ENCODE measurements around the gene SSU72. TPM values are rescaled to one million over a fixed set of nuclear protein-coding genes. Genes with fewer than 3 reads are reported as not detected.
"Not testable (repeated sequence)": the region's sequence is repeated elsewhere in the genome, so short reads cannot be mapped to it uniquely, and the experiment has no call there.

The SSU72 gene
- total RNA-seq, 2 donors from 2014 or later, result 82.9 to 121 TPM

DNA sequence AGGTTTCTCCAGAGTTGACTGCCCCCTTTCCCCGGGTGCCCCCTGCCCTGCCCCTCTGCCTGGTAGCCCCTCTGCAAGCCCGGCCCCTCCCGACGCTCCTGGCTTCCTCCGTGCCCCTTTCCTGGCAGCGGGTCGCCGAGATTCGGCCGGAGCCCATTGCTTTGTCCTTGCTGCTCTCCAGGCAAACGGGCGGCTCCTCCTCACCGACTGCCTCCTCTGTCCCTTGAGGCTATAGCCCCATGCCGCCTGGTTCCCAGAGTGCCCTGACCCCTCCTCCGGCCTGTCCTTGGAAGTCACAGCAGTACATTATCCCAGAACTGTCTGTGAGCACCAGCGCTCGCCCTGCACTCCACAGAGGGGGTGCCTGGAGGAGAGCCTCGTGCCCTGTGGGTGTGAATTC lies 61.0 kb downstream of the SSU72 start:
- H3K36me3 Mint-ChIP-seq, result peaks cover 16 to 17% of the 10 kb centered on the region in 2 donors
- H3K9me3 Mint-ChIP-seq; ATAC-seq; DNase-seq (ENCODE audit: low spot score in 2 of 2): not testable (repeated sequence)
- peak overlapping the region; percentile 55 to 78 for H3K27ac Mint-ChIP-seq

DNA sequence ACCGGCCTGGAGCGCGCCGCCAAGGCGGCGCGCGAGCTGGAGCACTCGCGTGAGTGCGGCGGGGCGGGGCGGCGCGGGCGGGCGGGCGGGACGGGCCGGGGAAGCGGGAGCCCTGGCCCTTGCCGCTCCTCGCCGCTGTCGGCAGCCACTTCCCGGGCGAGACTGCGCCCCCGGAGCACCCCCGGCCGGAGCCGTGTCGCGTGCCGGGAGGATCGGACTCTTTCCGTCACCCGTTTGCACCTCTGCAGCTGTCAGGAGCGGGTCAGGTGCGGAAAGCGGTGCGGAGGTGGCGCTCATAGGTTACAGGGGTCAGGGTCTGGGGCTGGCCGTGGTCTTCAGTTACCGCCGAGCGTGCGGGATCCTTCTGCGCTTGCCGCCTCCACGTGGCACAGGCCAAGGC lies 62.2 kb downstream of the SSU72 start:
- ATAC-seq (peak; percentile 12 to 13), DNase-seq (ENCODE audit: low spot score in 2 of 2) (peak in 1 of 2 donors; percentile 42)
- not testable (repeated sequence) for H3K9me3 Mint-ChIP-seq
- H3K27ac Mint-ChIP-seq, result peak overlapping the region in 1 of 2 donors; percentile 87
- H3K36me3 Mint-ChIP-seq, result peaks cover 10% of the 10 kb centered on the region in 2 donors

DNA sequence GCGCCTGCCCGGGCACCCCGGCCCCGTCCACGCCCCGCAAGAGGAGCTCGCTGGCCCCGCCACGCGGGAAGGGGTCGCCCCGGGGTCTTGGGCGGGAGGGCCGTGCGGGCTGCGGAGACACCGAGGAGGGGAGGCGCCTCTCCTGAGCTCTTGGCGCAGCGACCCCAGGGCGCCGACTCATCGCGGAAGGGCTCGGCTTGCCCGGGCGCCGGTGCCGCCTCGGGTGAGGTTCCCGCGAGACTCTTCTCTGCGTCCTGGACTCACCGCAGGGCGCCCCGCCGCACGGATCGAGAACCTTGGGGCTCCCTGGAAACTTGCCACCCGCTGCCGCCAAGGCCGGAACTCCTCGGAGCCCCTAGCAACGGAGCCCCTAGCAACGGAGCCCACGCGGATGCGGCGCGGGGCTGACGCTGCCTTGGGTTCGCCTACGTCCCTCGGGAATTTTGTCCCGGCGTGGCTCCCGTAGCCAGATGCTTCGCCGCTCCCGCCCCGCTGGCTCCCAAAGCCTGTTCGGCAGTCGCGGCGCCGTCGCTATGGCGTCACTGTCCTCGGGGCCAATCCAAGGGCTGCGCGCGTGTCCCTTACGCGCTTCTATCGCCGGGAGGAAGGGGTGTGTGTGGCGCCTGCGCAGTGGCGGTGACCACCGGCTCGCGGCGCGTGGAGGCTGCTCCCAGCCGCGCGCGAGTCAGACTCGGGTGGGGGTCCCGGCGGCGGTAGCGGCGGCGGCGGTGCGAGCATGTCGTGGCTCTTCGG lies 63.0 kb downstream of the SSU72 start, which contains the start of gene ATAD3A:
Gene ATAD3A (plus strand): TSS at position 630 of the 753 bp plus-strand sequence. CDS start 107 bp downstream, at position 737.
- DNase-seq (ENCODE audit: low spot score in 2 of 2) (peak; percentile 96), ATAC-seq (peak; percentile 95 to 97)
- H3K9me3 Mint-ChIP-seq, result no peaks in the 10 kb centered on the region
- peaks cover 10 to 15% of the 10 kb centered on the region in 2 donors for H3K36me3 Mint-ChIP-seq
- peak within 1 kb of the TSS; percentile 87 to 100 for H3K27ac Mint-ChIP-seq

DNA sequence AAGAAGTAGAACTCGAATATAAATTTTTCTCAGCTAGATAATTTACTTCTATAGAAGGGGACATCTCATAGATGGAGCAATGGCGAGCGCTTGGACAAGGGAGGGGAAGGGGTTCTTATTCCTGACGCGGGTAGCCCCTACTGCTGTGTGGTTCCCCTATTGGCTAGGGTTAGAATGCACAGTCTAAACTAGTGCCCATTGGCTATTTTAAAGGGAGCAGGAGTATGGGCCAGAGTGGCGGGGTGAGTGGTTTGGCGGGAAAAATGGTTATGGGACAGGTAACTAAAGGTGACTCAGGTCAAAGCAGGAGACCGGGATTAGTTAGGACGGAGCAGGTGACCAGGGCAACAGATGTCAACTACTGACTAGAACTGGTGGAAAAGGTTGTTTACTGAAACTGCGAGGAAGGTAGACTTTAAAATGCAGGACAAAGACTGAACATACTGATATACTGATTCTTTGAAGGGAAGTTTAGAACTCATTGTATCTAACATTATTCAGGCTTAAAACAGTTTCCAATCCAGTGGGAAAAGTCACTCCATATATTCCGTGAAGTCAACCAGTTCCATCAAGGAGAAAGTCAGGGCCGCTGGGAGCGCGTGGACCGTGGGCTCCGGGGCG lies 63.6 kb downstream of the SSU72 start:
- ATAC-seq (no peak), DNase-seq (ENCODE audit: low spot score in 2 of 2) (peak in 1 of 2 donors; percentile 22)
- Mint-ChIP-seq H3K36me3 (peaks cover 10 to 15% of the 10 kb centered on the region in 2 donors), H3K27ac (peak overlapping the region; percentile 87 to 100), H3K9me3 (no peaks in the 10 kb centered on the region)

DNA sequence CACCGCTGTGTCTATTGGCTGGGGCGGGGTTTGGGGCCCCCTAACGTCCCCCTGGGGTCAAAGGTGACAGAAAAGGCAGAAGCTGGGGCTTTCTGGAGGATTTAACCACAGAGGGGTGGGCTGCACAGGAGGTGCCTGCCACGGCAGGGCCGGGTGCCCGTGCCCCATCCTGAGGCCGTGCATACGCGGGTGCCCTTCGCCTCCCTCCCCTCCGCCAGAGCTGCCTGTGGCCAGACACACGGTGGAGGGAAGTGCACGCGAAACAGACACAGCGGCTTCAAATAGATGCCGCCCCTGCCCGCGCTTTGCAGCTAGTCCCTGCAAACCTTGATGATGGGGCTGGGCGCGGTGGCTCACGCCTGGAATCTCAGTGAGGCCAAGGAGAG lies 65.2 kb downstream of the SSU72 start:
- not testable (repeated sequence) for H3K9me3 Mint-ChIP-seq, ATAC-seq
- peaks cover 10 to 15% of the 10 kb centered on the region in 2 donors for H3K36me3 Mint-ChIP-seq

DNA sequence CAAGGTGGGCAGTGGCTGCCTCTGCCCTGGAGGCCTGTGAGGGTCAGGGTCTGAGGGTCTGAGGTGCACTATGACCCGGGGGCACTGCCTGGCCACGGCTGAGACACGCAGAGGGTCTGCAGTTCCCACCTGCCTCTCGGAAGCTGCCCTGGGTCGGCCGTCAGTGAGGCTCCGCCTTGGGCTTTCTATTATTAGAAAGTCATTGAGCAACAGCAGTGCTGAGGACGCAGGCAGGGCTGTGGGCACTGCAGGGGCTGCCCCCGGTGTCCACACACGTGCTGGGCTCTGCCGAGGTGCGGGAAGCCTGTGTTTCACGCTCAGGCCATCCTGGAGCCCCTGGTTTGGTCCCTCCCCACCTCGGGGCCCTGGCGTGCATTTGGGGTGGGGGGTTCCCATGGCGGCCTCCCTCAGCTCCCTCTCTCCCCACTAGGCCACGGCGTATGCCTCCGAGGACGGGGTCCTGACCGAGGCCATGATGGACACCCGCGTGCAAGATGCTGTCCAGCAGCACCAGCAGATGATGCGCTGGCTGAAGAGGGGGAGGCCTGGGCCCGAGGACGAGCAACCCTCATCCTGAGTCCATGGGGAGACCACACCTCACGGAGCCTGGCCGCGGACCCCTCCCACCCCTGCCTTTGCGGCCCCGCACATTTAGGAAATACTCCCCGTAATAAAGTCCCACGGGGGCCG lies 65.7 kb downstream of the SSU72 start:
- DNase-seq (ENCODE audit: low spot score in 2 of 2); H3K9me3 Mint-ChIP-seq; ATAC-seq; H3K27ac Mint-ChIP-seq: not testable (repeated sequence)
- H3K36me3 Mint-ChIP-seq, result peaks cover 9 to 15% of the 10 kb centered on the region in 2 donors

More for the DNA sequence above, 65.2 kb downstream of the SSU72 start:
- DNase-seq (ENCODE audit: low spot score in 2 of 2); H3K27ac Mint-ChIP-seq: not testable (repeated sequence)

DNA sequence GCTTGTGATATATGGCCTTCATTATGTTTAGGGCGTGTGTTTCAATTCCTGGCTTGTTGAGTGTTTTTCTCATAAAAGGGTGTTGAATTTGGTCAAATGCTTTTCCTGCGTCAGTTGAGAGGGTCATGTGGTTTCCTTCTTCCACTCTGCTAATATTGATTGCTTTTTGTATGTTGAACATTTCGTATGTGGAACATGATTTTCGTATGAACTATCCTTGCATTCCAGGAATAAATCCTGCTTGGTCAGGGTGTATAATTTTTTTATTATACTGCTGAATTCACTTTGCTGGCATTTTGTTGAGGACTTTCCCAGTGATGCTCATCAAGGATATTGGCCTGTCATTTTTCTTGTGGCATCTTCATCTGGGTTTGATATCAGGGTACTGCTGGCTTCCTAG lies 67.4 kb downstream of the SSU72 start:
- Mint-ChIP-seq H3K36me3 (peaks cover 6 to 15% of the 10 kb centered on the region in 2 donors), H3K27ac (no peak overlapping the region), H3K9me3 (no peaks in the 10 kb centered on the region)
- no peak for ATAC-seq
- DNase-seq (ENCODE audit: low spot score in 2 of 2), result no peak

DNA sequence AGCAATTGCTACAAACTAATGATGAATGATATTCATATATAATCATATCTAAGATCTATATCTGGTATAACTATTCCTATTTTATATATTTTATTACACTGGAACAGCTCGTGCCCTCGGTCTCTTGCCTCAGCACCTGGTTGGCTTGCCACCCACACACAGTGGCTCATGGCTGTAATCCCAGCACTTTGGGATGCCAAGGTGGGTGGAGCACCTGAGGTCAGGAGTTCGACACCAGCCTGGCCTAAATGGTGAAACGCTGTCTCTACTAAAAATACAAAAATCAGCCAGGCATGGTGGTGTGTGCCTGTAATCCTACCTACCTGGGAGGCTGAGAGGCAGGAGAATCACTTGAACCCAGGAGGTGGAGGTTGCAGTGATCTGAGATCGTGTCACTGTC lies 68.9 kb downstream of the SSU72 start:
- DNase-seq (ENCODE audit: low spot score in 2 of 2); H3K9me3 Mint-ChIP-seq; ATAC-seq: not testable (repeated sequence)
- Mint-ChIP-seq H3K36me3 (peaks cover 1 to 10% of the 10 kb centered on the region in 2 donors), H3K27ac (peak overlapping the region; percentile 91 to 93)

DNA sequence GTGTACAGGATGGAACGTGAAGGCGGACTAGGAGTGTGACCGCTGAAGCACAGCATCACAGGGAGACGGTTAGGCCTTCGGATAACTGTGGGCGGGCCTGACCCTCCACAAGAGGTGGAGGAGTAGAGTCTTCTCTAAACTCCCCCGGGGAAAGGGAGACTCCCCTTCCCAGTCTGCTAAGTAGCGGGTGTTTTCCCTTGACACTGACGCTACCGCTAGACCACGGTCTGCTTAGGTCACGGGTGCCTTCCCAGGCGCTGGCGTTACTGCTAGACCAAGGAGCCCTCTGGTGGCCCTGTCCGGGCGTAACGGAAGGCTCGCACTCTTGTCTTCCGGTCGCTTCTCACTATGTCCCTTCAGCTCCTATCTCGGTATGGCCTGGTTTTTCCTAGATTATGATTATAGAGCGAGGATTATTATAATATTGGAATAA lies 69.3 kb downstream of the SSU72 start:
- peak overlapping the region; percentile 91 to 93 for H3K27ac Mint-ChIP-seq
- not testable (repeated sequence) for H3K9me3 Mint-ChIP-seq, H3K36me3 Mint-ChIP-seq
- ATAC-seq (peak; percentile 62 to 82), DNase-seq (ENCODE audit: low spot score in 2 of 2) (peak in 1 of 2 donors; percentile 74)

DNA sequence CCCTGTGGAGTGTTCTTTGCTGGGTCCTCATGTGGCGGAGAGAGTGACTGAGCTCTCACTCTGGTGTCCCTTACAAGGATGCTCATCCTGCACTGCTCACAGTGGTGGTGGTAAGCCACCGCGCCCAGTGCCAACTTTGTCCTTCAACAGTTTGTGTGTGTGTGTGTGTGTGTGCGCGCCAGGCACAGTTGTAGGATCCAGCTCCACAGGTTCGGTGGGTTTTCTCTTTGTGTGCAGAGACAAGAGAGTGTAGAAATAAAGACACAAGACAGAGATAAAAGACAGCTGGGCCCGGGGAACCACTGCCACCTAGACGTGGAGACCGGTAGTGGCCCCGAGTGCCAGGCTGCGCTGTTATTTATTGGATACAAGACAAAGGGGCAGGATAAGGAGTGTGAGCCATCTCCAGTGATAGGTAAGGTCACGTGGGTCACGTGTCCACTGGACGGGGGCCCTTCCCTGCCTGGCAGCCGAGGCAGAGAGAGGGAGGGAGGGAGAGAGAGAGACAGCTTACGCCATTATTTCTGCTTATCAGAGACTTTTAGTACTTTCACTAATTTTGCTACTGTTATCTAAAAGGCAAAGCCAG lies 69.8 kb downstream of the SSU72 start:
- DNase-seq (ENCODE audit: low spot score in 2 of 2) (peak; percentile 79 to 83), ATAC-seq (peak; percentile 78 to 88)
- peak overlapping the region; percentile 91 to 93 for H3K27ac Mint-ChIP-seq
- not testable (repeated sequence) for H3K36me3 Mint-ChIP-seq, H3K9me3 Mint-ChIP-seq

DNA sequence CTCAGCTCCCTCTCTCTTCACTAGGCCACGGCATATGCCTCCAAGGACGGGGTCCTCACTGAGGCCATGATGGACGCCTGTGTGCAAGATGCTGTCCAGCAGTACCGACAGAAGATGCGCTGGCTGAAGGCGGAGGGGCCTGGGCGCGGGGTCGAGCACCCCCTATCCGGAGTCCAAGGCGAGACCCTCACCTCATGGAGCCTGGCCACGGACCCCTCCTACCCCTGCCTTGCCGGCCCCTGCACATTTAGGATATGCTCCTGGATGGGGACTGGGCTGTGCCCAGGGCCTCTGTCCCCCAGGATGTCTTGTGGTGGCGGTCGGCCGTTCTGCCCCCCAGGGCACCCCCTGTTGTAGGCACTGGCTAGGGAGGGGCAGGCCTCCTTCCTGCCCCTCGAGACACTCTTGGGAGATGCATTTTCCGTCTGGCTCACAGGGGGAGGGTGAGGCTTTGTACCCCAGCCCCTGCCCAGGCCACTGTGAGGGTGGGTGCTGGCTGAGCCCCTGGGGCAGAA lies 79.1 kb downstream of the SSU72 start:
- peak in 1 of 2 donors; percentile 34 for ATAC-seq
- H3K36me3 Mint-ChIP-seq, result peaks cover 15 to 24% of the 10 kb centered on the region in 2 donors
- DNase-seq (ENCODE audit: low spot score in 2 of 2); H3K27ac Mint-ChIP-seq; H3K9me3 Mint-ChIP-seq: not testable (repeated sequence)

DNA sequence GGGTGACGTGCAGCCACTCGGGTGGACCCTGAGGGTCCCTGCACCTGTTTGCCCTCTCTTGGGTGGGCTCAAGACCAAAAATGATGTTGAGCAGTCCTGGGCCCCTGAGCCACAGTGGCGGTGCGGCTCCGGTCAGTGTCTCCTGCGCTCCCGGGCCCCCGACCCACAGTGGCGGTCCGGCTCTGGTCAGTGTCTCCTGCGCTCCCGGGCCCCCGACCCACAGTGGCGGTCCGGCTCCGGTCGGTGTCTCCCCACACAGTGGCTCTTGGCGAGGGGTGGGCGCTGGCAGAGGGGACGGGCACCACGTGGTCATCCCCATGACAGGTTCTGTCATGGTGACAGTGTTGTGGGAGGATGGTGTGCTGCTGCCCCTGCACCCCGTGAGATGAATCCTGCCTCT lies 80.4 kb downstream of the SSU72 start:
- not testable (repeated sequence) for DNase-seq (ENCODE audit: low spot score in 2 of 2); ATAC-seq; H3K9me3 Mint-ChIP-seq; H3K27ac Mint-ChIP-seq
- H3K36me3 Mint-ChIP-seq, result peaks cover 16 to 31% of the 10 kb centered on the region in 2 donors

Other genes starting within 250 kb of the SSU72 start
- gene TAS1R3, start 243.6 kb downstream of the SSU72 start, total RNA-seq, result under 1 TPM; 0.32 to 0.43 TPM
- gene DVL1, start 225.4 kb downstream of the SSU72 start, total RNA-seq, result 10 to 100 TPM; 41.9 to 44.8 TPM
- gene MXRA8, start 216.3 kb downstream of the SSU72 start, total RNA-seq, result under 1 TPM in 1 of 2 donors, not detected in 1; 0.66 TPM
- gene AURKAIP1, start 199.7 kb downstream of the SSU72 start, total RNA-seq, result 100 to 1,000 TPM; 115 to 122 TPM
- 100 to 1,000 TPM; 108 to 174 TPM for gene CCNL2, start 175.5 kb downstream of the SSU72 start, total RNA-seq
- gene MRPL20, start 167.6 kb downstream of the SSU72 start, total RNA-seq, result 100 to 1,000 TPM in 1 of 2 donors, 10 to 100 TPM in 1; 82.9 to 115 TPM
- gene ANKRD65, start 153.6 kb downstream of the SSU72 start, total RNA-seq, result under 1 TPM in 1 of 2 donors, not detected in 1; 0.29 TPM
- gene VWA1, start 139.2 kb downstream of the SSU72 start, total RNA-seq, result 1 to 10 TPM in 1 of 2 donors, under 1 TPM in 1; 0.59 to 6.9 TPM
- gene ATAD3C, start 125.2 kb downstream of the SSU72 start, total RNA-seq, result 1 to 10 TPM; 1.1 to 1.9 TPM
- 10 to 100 TPM; 30.1 to 33.1 TPM for gene ATAD3B, start 103.1 kb downstream of the SSU72 start, total RNA-seq
- gene ATAD3A, start 62.7 kb downstream of the SSU72 start, total RNA-seq, result 10 to 100 TPM; 35.7 to 39.7 TPM
- gene TMEM240, start 34.2 kb downstream of the SSU72 start, total RNA-seq, result under 1 TPM; 0.41 to 0.58 TPM
- 1 to 10 TPM in 1 of 2 donors, under 1 TPM in 1; 0.18 to 2.9 TPM for gene FNDC10, start 25.3 kb upstream of the SSU72 start, total RNA-seq
- gene MIB2, start 40.6 kb upstream of the SSU72 start, total RNA-seq, result 10 to 100 TPM; 36.7 to 49.8 TPM
- 1 to 10 TPM; 1.6 to 2.7 TPM for gene MMP23B, start 57.3 kb upstream of the SSU72 start, total RNA-seq
- gene CDK11B, start 84.1 kb upstream of the SSU72 start, total RNA-seq, result 10 to 100 TPM; 32.7 to 41.0 TPM
- gene SLC35E2B, start 117.9 kb upstream of the SSU72 start, total RNA-seq, result 10 to 100 TPM; 19.0 to 48.5 TPM
- gene CDK11A, start 149.5 kb upstream of the SSU72 start, total RNA-seq, result 100 to 1,000 TPM in 1 of 2 donors, 10 to 100 TPM in 1; 63.0 to 108 TPM
- gene NADK, start 203.6 kb upstream of the SSU72 start, total RNA-seq, result 10 to 100 TPM; 64.7 to 67.6 TPM

Measured in activated naive CD4-positive, alpha-beta T cell treated with anti-CD3 and anti-CD28 coated beads, Interleukin-2, amount 50 U/mL, for 72 hours (primary cell).